SK-N-SH (cell line): ENCODE data around the gene CAMKMT.

Experiments used
- MAX ChIP-seq: IDR thresholded peaks from 2 replicates; pipeline ENCODE4 v1.4.0; 2012; ENCODE audit warnings: low read depth
- YY1 ChIP-seq: IDR thresholded peaks from 2 replicates; pipeline ENCODE4 v1.4.0; 2012; ENCODE audit warnings: low read depth, mild to moderate bottlenecking

GRCh38 chr2:44443517-44443916 is 81.8 kb downstream of the CAMKMT start:
- TF ChIP-seq YY1 (no peak), MAX (no peak)
